GM12878 (cell line): ENCODE data around the gene PTGFRN. TPM values are rescaled to one million over a fixed set of nuclear protein-coding genes. Genes with fewer than 3 reads are reported as not detected.

Experiments
- ATAC-seq: fragments of 200-7000 bp; cut with Tn5 transposase; 3 replicates; pipeline ENCODE4 v1.9.1; 2020; ENCODE audit warnings: mild to moderate bottlenecking, moderate library complexity
- BruUV-seq: library from RNA; stranded (reverse); fragments of 400-500 nt; replicated peaks from 2 replicates; lab custom pipeline; 2021; lab: Mats Ljungman, UMichigan
- CTCF ChIA-PET: fragments of 300-600 bp; sonication (Branson Sonifier 250); formaldehyde crosslinking; extraction: SDS; loops from one replicate; lab custom pipeline; 2021; ENCODE audit warnings: inconsistent platforms; lab: Yijun Ruan, JAX
- POLR2A ChIA-PET: fragments of 350-600 bp; formaldehyde crosslinking; extraction: SDS; loops from one replicate; lab custom pipeline; 2021; ENCODE audit warnings: inconsistent platforms; lab: Charles Lee
- RAD21 ChIA-PET: fragments of 300-600 bp; sonication (Branson Sonifier 250); formaldehyde crosslinking; loops from one replicate; lab custom pipeline; 2023; ENCODE audit warnings: antibody characterized with exemption; ENCODE audit not compliant: unreplicated experiment; lab: Charles Lee
- SMC1A ChIA-PET: fragments of 300-600 bp; sonication (Branson Sonifier 250); formaldehyde crosslinking; loops from one replicate; lab custom pipeline; 2023; ENCODE audit not compliant: unreplicated experiment, uncharacterized antibody; lab: Charles Lee
- DNase-seq: peaks from one replicate; pipeline ENCODE4 v3.0.0-alpha.2; 2011; ENCODE audit warnings: low read depth, low spot score
- FAIRE-seq: peaks from 3 replicates; lab custom pipeline; 2011; peaks lifted over from hg19 to GRCh38; lab: Jason Lieb, UNC
- H2AFZ ChIP-seq: 2 replicates; pipeline ENCODE4 v1.6.0; 2011; ENCODE audit warnings: low read depth, low read length, control low read depth; ENCODE audit not compliant: control insufficient read depth
- H3K27ac ChIP-seq: 2 replicates; pipeline ENCODE4 v1.5.1; 2011; ENCODE audit warnings: control low read depth; ENCODE audit not compliant: control insufficient read depth, insufficient read depth
- H3K27me3 ChIP-seq, 2 experiments: replicated peaks in 1 of 2; 2 replicates each; pipeline versions ENCODE4 v1.6.0 to v1.6.1; 2011; ENCODE audit warnings: low read length in 1 of 2; ENCODE audit not compliant: control insufficient read depth in 2 of 2, insufficient read depth in 2 of 2
- H3K36me3 ChIP-seq, 2 experiments: 2 replicates each; pipeline ENCODE4 v1.5.1; 2011; ENCODE audit warnings: low read length in 1 of 2; ENCODE audit not compliant: control insufficient read depth in 2 of 2, insufficient read depth in 2 of 2
- H3K4me1 ChIP-seq: 2 replicates; pipeline ENCODE4 v1.6.1; 2011; ENCODE audit warnings: mild to moderate bottlenecking, low read length, moderate library complexity, mixed read lengths; ENCODE audit not compliant: control insufficient read depth, insufficient read depth
- H3K4me2 ChIP-seq: 2 replicates; pipeline ENCODE4 v1.6.0; 2011; ENCODE audit warnings: control low read depth; ENCODE audit not compliant: control insufficient read depth, insufficient read depth
- H3K4me3 ChIP-seq: fragments of 200-600 bp; sonication (generic); 2 replicates; pipeline ENCODE4 v1.5.1; 2016
- H3K79me2 ChIP-seq: 2 replicates; pipeline ENCODE4 v1.6.0; 2011; ENCODE audit warnings: low read length; ENCODE audit not compliant: control insufficient read depth, insufficient read depth
- H3K9ac ChIP-seq: 2 replicates; pipeline ENCODE4 v1.8.0; 2011; ENCODE audit warnings: low read length, control low read depth, mixed read lengths; ENCODE audit not compliant: control insufficient read depth, insufficient read depth
- H3K9me3 ChIP-seq: replicated peaks from 3 replicates; pipeline ENCODE4 v1.5.1; 2011; ENCODE audit warnings: mild to moderate bottlenecking, low read length; ENCODE audit not compliant: control insufficient read depth, insufficient read depth
- H4K20me1 ChIP-seq: 2 replicates; pipeline ENCODE4 v1.6.0; 2011; ENCODE audit not compliant: control insufficient read depth, insufficient read depth
- ATF7 ChIP-seq: fragments of 450-650 bp; IDR thresholded peaks from 2 replicates; pipeline ENCODE4 v1.6.1; 2016; ENCODE audit warnings: low read depth, mild to moderate bottlenecking
- BMI1 ChIP-seq: fragments of 450-650 bp; IDR thresholded peaks from 2 replicates; pipeline ENCODE4 v1.6.1; 2016; ENCODE audit warnings: mild to moderate bottlenecking, moderate library complexity, borderline replicate concordance
- MXI1 ChIP-seq: fragments of 150-350 bp; IDR thresholded peaks from 2 replicates; pipeline ENCODE4 v1.6.1; 2011; ENCODE audit warnings: low read depth, mild to moderate bottlenecking, inconsistent platforms, low read length, improper control_type of control experiment
- NR2F1 ChIP-seq: fragments of 450-650 bp; conservative IDR thresholded peaks from 2 replicates; pipeline ENCODE4 v1.6.1; 2017; ENCODE audit warnings: mild to moderate bottlenecking
- PRDM15 ChIP-seq: fragments of 450-650 bp; formaldehyde crosslinking; IDR thresholded peaks from 2 replicates; pipeline ENCODE4 v1.4.0; 2020; ENCODE audit warnings: mild to moderate bottlenecking, moderate library complexity
- RUNX3 ChIP-seq: IDR thresholded peaks from 2 replicates; pipeline ENCODE4 v1.6.1; 2012; ENCODE audit warnings: low read length, inconsistent platforms
- SMAD1 ChIP-seq: fragments of 450-650 bp; IDR thresholded peaks from 2 replicates; pipeline ENCODE4 v1.6.1; 2018; ENCODE audit warnings: mild to moderate bottlenecking, low read depth; ENCODE audit not compliant: partially characterized antibody
- SREBF2 ChIP-seq: IDR thresholded peaks from 2 replicates; pipeline ENCODE4 v1.6.1; 2012; ENCODE audit warnings: mild to moderate bottlenecking, low read length
- TCF12 ChIP-seq: IDR thresholded peaks from 2 replicates; pipeline ENCODE4 v1.6.1; 2011; ENCODE audit warnings: low read depth, mild to moderate bottlenecking, low read length
- ZBTB11 ChIP-seq: fragments of 450-650 bp; formaldehyde crosslinking; IDR thresholded peaks from 2 replicates; pipeline ENCODE4 v1.5.0; 2022; ENCODE audit warnings: mild to moderate bottlenecking, missing genetic modification characterization
- ZNF207 ChIP-seq: fragments of 450-650 bp; IDR thresholded peaks from 2 replicates; pipeline ENCODE4 v1.6.1; 2014; ENCODE audit warnings: antibody characterized with exemption, mild to moderate bottlenecking, borderline replicate concordance
- ZNF24 ChIP-seq: fragments of 450-650 bp; IDR thresholded peaks from 2 replicates; pipeline ENCODE4 v1.6.1; 2017; ENCODE audit warnings: antibody characterized with exemption, mild to moderate bottlenecking
- ZNF274 ChIP-seq: IDR thresholded peaks from one replicate; pipeline ENCODE4 v1.8.0; 2011; ENCODE audit not compliant: insufficient read length, insufficient read depth
- ZSCAN29 ChIP-seq: fragments of 450-650 bp; IDR thresholded peaks from 2 replicates; pipeline ENCODE4 v1.6.1; 2017; ENCODE audit warnings: mild to moderate bottlenecking, moderate library complexity
- WGBS: methylation state at CpG from one replicate; pipeline ENCODE4 v1.1.6; 2016; ENCODE audit warnings: low lambda C conversion rate; ENCODE audit not compliant: insufficient replicate concordance, insufficient coverage; ENCODE audit errors: missing lambda C conversion rate; 5-methylcytosine and 5-hydroxymethylcytosine counted together
- in situ Hi-C: fragments of 300-500 bp; cut with MboI; formaldehyde crosslinking; loops from 9 replicates; pipeline ENCODE4 v1.14.3; 2018; ENCODE audit warnings: mixed read lengths
- intact Hi-C: fragments of 100-400 bp; cut with micrococcal nuclease; formaldehyde crosslinking; loops from one replicate; pipeline ENCODE4 v1.14.2; 2022; ENCODE audit not compliant: unreplicated experiment
- polyA plus RNA-seq, 11 experiments: library from polyadenylated mRNA; depleted of rRNA in 4 of 11; unstranded in 6 of 11; stranded (reverse) in 5 of 11; fragments of >200 nt; fragmentation: Nextera tagmentation in 4 of 11; fragmentation: Illumina TruSeq in 1 of 11; extraction: Ambion mirVana in 4 of 11; extraction: Trizol in 1 of 11; gene quantifications; 1 replicate in 1 of 11; 2 replicates in 10 of 11; pipeline versions ENCODE4 v1.2.1 to v1.2.3, GENCODE V29; 2011 to 2016; ENCODE audit warnings: inconsistent platforms in 2 of 11, missing spikeins in 2 of 11, low read depth in 1 of 11
- total RNA-seq, 4 experiments: library from RNA; depleted of rRNA in 3 of 4; stranded (reverse); fragments of >200 nt in 3 of 4; fragmentation: Illumina TruSeq in 1 of 4; extraction: Trizol in 1 of 4; gene quantifications; 2 replicates each; pipeline versions ENCODE4 v1.2.1 to v1.2.3, GENCODE V29; 2013 to 2021
- TF ChIP-seq, protein P1 (sequence below): fragments of 450-650 bp; conservative IDR thresholded peaks from 2 replicates; pipeline ENCODE4 v1.6.1; 2017; ENCODE audit warnings: mild to moderate bottlenecking, moderate library complexity

Gene PTGFRN
- total and polyA plus RNA-seq, 10 of the 15 experiments (the other 5 are each of a cell fraction or from before 2014, with no cell fraction given) = 2.7 to 8.3 (median 5.1) TPM

- TF ChIP-seq PRDM15 (CRISPR knock-in tag) = no peak
Measured at GRCh38 chr1:116983112-116983511, 73.4 kb downstream of the PTGFRN start (continued).

GRCh38 chr1:116983678-116984077, 74.0 kb downstream of the PTGFRN start:
- BruUV-seq = no TSS peak
- intact Hi-C loops (no loop called here), in situ Hi-C loops (no loop called here)
- FAIRE-seq = no peak
- POLR2A ChIA-PET = interaction anchor here (1.0 kb wide), 1 partner anchor 21 kb away, joined by 3 read pairs; no protein-coding TSS in a partner anchor
- Histone ChIP-seq H3K27ac (no peak overlapping the region), H3K4me2 (no peak overlapping the region), H3K79me2 (no peaks in the 10 kb centered on the region), H3K36me3 (no peaks in the 10 kb centered on the region), H2AFZ (no peak overlapping the region)
- no peak for TF ChIP-seq TCF12
- TF ChIP-seq RUNX3 = no peak
- no peak for TF ChIP-seq BMI1
- TF ChIP-seq SREBF2 = no peak
- no peak for TF ChIP-seq MXI1
- TF ChIP-seq ZBTB11 (CRISPR knock-in tag) = no peak
- no peak for TF ChIP-seq SMAD1
- no peak for TF ChIP-seq ATF7
- TF ChIP-seq ZSCAN29 = no peak
- TF ChIP-seq, protein P1, sequence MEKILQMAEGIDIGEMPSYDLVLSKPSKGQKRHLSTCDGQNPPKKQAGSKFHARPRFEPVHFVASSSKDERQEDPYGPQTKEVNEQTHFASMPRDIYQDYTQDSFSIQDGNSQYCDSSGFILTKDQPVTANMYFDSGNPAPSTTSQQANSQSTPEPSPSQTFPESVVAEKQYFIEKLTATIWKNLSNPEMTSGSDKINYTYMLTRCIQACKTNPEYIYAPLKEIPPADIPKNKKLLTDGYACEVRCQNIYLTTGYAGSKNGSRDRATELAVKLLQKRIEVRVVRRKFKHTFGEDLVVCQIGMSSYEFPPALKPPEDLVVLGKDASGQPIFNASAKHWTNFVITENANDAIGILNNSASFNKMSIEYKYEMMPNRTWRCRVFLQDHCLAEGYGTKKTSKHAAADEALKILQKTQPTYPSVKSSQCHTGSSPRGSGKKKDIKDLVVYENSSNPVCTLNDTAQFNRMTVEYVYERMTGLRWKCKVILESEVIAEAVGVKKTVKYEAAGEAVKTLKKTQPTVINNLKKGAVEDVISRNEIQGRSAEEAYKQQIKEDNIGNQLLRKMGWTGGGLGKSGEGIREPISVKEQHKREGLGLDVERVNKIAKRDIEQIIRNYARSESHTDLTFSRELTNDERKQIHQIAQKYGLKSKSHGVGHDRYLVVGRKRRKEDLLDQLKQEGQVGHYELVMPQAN = no peak
- TF ChIP-seq ZNF24 = no peak
- TF ChIP-seq NR2F1 = no peak
- TF ChIP-seq ZNF207 = no peak
- no peak for TF ChIP-seq ZNF274
- TF ChIP-seq, all 136 proteins: peak for 0
- ATAC-seq = no peak
- Histone ChIP-seq H3K9me3 (no peaks in the 10 kb centered on the region), H4K20me1 (no peaks in the 10 kb centered on the region), H3K4me3 (no peak overlapping the region), H3K27me3 (peaks cover 0 to 3% of the 10 kb centered on the region in 2 experiments; a peak in 2 of 4 replicates), H3K9ac (no peak overlapping the region), H3K4me1 (no peaks in the 10 kb centered on the region)
- CTCF ChIA-PET = interaction anchor here (0.6 to 1.2 kb wide), 3 partner anchors 13 to 726 kb away, joined by 3 read pairs; no protein-coding TSS in a partner anchor
- no peak for DNase-seq
- WGBS = 26% methylated on average over 4 of the region's 4 CpGs
- SMC1A ChIA-PET = interaction anchor here (0.6 to 1.1 kb wide), 4 partner anchors 17 to 156 kb away, joined by 3 read pairs; no protein-coding TSS in a partner anchor
- RAD21 ChIA-PET = interaction anchor here (0.7 to 1.0 kb wide), 2 partner anchors 61 to 151 kb away, joined by 3 read pairs; no protein-coding TSS in a partner anchor
